ENCODE results near the gene NAV2.
"Not testable (repeated sequence)": the region's sequence is repeated elsewhere in the genome, so short reads cannot be mapped to it uniquely, and the experiment has no call there.

Gene NAV2

GRCh38 chr11:20002312-20003216, 289.9 kb downstream of the NAV2 start:
- no peak for DNase-seq (ENCODE audit: low read depth in 2 of 2)

GRCh38 chr11:20003351-20003750, 290.7 kb downstream of the NAV2 start:
- no peak for DNase-seq (ENCODE audit: low read depth in 2 of 2)

GRCh38 chr11:20004866-20005265, 292.2 kb downstream of the NAV2 start:
- no peak for DNase-seq (ENCODE audit: low read depth in 2 of 2)

GRCh38 chr11:20005747-20006146, 293.1 kb downstream of the NAV2 start:
- no peak for DNase-seq (ENCODE audit: low read depth in 2 of 2)

- not testable (repeated sequence) for DNase-seq (ENCODE audit: low read depth in 2 of 2)
These were observed 294.0 kb downstream of the NAV2 start for GRCh38 chr11:20006618-20007017.

GRCh38 chr11:20007386-20007785, 294.7 kb downstream of the NAV2 start:
- no peak for DNase-seq (ENCODE audit: low read depth in 2 of 2)

GRCh38 chr11:20008190-20008870, 295.7 kb downstream of the NAV2 start:
- DNase-seq (ENCODE audit: low read depth in 2 of 2) = no peak

- no peak for DNase-seq (ENCODE audit: low read depth in 2 of 2)
These were observed 296.4 kb downstream of the NAV2 start for GRCh38 chr11:20008871-20009644.

- no peak for DNase-seq (ENCODE audit: low read depth in 2 of 2)
These were observed 297.7 kb downstream of the NAV2 start for GRCh38 chr11:20010156-20010850.

GRCh38 chr11:20010851-20011225, 298.2 kb downstream of the NAV2 start:
- DNase-seq (ENCODE audit: low read depth in 2 of 2) = no peak

GRCh38 chr11:20011307-20011951, 298.8 kb downstream of the NAV2 start:
- DNase-seq (ENCODE audit: low read depth in 2 of 2) = no peak

GRCh38 chr11:20013346-20014066, 300.9 kb downstream of the NAV2 start:
- DNase-seq (ENCODE audit: low read depth in 2 of 2) = no peak

- DNase-seq (ENCODE audit: low read depth in 2 of 2) = no peak
These were observed 301.4 kb downstream of the NAV2 start for GRCh38 chr11:20014067-20014402.

GRCh38 chr11:20015101-20015500, 302.5 kb downstream of the NAV2 start:
- DNase-seq (ENCODE audit: low read depth in 2 of 2) = no peak

GRCh38 chr11:20015529-20016427, 303.1 kb downstream of the NAV2 start:
- DNase-seq (ENCODE audit: low read depth in 2 of 2) = no peak

- no peak for DNase-seq (ENCODE audit: low read depth in 2 of 2)
These were observed 303.9 kb downstream of the NAV2 start for GRCh38 chr11:20016526-20016925.

- no peak for DNase-seq (ENCODE audit: low read depth in 2 of 2)
These were observed 304.7 kb downstream of the NAV2 start for GRCh38 chr11:20017320-20017719.

- DNase-seq (ENCODE audit: low read depth in 2 of 2) = no peak
These were observed 307.6 kb downstream of the NAV2 start for GRCh38 chr11:20020198-20020597.

- DNase-seq (ENCODE audit: low read depth in 2 of 2) = no peak
These were observed 308.1 kb downstream of the NAV2 start for GRCh38 chr11:20020716-20021115.

GRCh38 chr11:20021212-20021611, 308.6 kb downstream of the NAV2 start:
- no peak for DNase-seq (ENCODE audit: low read depth in 2 of 2)
